IgD-negative memory B cell (primary cell): ENCODE measurements around the gene TULP1. TPM values are rescaled to one million over a fixed set of nuclear protein-coding genes. Genes with fewer than 3 reads are reported as not detected.
A peak's percentile ranks its signal among the peaks of the same experiment; 100 is the strongest.
"Not testable (repeated sequence)": the region's sequence is repeated elsewhere in the genome, so short reads cannot be mapped to it uniquely, and the experiment has no call there.

Experiments
- H3K27ac Mint-ChIP-seq, 3 donors: one replicate each; pipeline ENCODE4 v1.8.0; 2020 to 2022; ENCODE audit warnings: mild to moderate bottlenecking in 3 of 3, mixed read lengths in 3 of 3, moderate library complexity in 1 of 3
- H3K27me3 Mint-ChIP-seq: one replicate; pipeline ENCODE4 v1.8.0; 2021; ENCODE audit warnings: mixed read lengths
- H3K36me3 Mint-ChIP-seq: one replicate; pipeline ENCODE4 v1.8.0; 2020; ENCODE audit warnings: mild to moderate bottlenecking, mixed read lengths
- H3K4me1 Mint-ChIP-seq, 3 donors: one replicate each; pipeline ENCODE4 v1.8.0; 2020 to 2022; ENCODE audit warnings: mixed read lengths in 3 of 3, mild to moderate bottlenecking in 1 of 3
- H3K4me3 Mint-ChIP-seq, 4 donors: one replicate each; pipeline ENCODE4 v1.8.0; 2020 to 2022; ENCODE audit warnings: mild to moderate bottlenecking in 4 of 4, mixed read lengths in 4 of 4, moderate library complexity in 3 of 4
- H3K9me3 Mint-ChIP-seq, 3 donors: one replicate each; pipeline ENCODE4 v1.8.0; 2020 to 2021; ENCODE audit warnings: mixed read lengths in 3 of 3, mild to moderate bottlenecking in 1 of 3
- polyA plus RNA-seq: library from polyadenylated mRNA; unstranded; fragments of 300-500 nt; fragmentation: Illumina TruSeq; gene quantifications from one replicate; pipeline ENCODE4 v1.2.3, GENCODE V29; 2021

TULP1 gene
- polyA plus RNA-seq, 1 donor from 2014 or later, result not detected

DNA sequence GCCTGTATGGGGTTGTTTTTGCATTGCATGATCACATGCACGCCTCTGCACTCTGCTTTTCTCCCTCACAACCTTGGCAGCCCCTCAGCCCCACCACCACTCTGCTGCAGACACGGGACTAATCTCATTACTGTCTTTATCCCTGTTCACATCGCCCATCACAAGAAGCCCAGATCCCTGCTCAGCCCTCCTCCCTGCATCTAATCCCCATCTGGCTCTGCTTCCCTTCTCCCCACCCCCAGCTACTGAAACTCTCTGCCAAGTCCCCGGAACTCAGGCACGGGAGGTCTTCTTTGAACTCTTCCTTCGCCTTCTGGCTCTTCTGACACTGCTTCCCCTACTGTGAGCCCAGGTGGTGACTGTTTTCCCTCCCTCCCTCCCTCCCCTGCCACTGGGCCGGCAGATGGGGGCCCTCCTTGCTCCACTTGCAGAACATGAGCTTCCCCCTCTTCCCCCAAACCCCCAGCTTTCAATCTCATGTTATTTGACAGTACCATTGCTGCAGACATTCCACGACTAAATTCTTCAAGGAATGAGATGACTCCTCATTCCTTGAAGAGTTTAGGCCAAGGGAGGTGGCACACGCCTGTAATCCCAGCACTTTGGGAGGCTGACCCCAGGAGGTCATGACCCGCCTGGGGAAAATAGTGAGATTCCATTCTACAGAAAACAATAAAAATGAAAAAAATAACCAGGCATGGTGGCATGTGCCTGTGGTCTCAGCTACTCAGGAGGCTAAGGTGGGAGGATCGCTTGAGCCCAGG is 21.9 kb upstream of the TULP1 start:
- peaks cover 12% of the 10 kb centered on the region for H3K27me3 Mint-ChIP-seq
- H3K36me3 Mint-ChIP-seq, result peaks cover 3% of the 10 kb centered on the region
- peaks cover 0 to 1% (median 0%) of the 10 kb centered on the region in 3 donors for H3K4me1 Mint-ChIP-seq
- no peak overlapping the region for H3K4me3 Mint-ChIP-seq
- no peak overlapping the region for H3K27ac Mint-ChIP-seq
- H3K9me3 Mint-ChIP-seq, result no peaks in the 10 kb centered on the region

DNA sequence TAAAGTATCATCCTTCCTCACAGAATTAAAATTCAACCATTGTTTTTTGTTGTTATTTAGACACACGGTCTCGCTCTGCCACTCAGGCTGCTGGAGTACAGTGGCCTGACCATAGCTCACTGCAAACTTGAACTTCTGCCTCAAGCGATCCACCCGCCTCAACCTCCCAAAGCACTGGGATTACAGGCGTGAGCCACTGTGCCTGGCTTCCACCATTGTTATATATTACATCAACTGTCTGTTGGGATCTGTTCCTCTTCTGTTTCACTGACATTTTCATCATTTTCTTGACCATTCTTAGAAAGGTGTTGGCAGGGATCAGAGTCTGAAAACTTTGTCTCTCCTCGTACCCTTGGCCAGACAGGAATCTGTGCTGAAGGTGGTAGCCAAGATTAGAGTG is 21.3 kb upstream of the TULP1 start:
- H3K4me1 Mint-ChIP-seq, result no peaks in the 10 kb centered on the region

GRCh38 chr6:35532126-35532525 is 19.4 kb upstream of the TULP1 start:
- peaks cover 3% of the 10 kb centered on the region for H3K36me3 Mint-ChIP-seq
- peaks cover 12% of the 10 kb centered on the region for H3K27me3 Mint-ChIP-seq
- H3K9me3 Mint-ChIP-seq, result no peaks in the 10 kb centered on the region
- H3K4me1 Mint-ChIP-seq, result no peaks in the 10 kb centered on the region
- no peak overlapping the region for H3K4me3 Mint-ChIP-seq
- no peak overlapping the region for H3K27ac Mint-ChIP-seq

More for the DNA sequence above, 21.3 kb upstream of the TULP1 start:
- H3K27me3 Mint-ChIP-seq, result peaks cover 12% of the 10 kb centered on the region
- H3K27ac Mint-ChIP-seq, result no peak overlapping the region
- peaks cover 3% of the 10 kb centered on the region for H3K36me3 Mint-ChIP-seq
- H3K9me3 Mint-ChIP-seq, result no peaks in the 10 kb centered on the region
- no peak overlapping the region for H3K4me3 Mint-ChIP-seq

- no peaks in the 10 kb centered on the region for H3K36me3 Mint-ChIP-seq
- H3K27ac Mint-ChIP-seq, result no peak overlapping the region
- H3K27me3 Mint-ChIP-seq, result no peaks in the 10 kb centered on the region
- no peak overlapping the region for H3K4me3 Mint-ChIP-seq
- no peaks in the 10 kb centered on the region for H3K9me3 Mint-ChIP-seq
- H3K4me1 Mint-ChIP-seq, result peaks cover 0 to 3% (median 2%) of the 10 kb centered on the region in 3 donors
These were observed 11.8 kb upstream of the TULP1 start for GRCh38 chr6:35524380-35525020.

GRCh38 chr6:35522660-35523658 is 10.3 kb upstream of the TULP1 start:
- Mint-ChIP-seq H3K27me3 (no peaks in the 10 kb centered on the region), H3K9me3 (no peaks in the 10 kb centered on the region), H3K27ac (peak overlapping the region in 1 of 3 donors; percentile 31)

DNA sequence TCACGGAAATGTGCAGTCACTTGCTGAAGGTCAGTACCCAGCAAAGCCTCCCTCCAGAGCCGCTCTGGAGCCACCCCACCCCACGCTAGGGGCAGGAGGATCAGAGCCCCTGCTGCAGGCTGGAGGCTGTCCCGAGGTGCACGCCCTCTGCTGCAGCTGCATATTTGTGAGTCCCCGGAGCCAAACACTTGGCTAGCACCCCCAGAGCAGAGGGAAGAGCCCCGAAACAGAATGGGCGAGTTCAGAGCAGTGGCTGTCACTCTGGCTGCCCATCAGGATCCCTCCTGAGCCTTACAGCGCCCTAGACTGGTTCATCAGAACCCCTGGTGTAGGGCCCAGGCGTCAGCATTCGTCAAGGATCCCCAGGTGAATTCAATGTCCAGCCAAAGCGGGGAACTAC is 9.5 kb upstream of the TULP1 start:
- Mint-ChIP-seq H3K36me3 (no peaks in the 10 kb centered on the region), H3K9me3 (no peaks in the 10 kb centered on the region), H3K4me3 (peak overlapping the region in 2 of 4 donors; percentile 27 to 28), H3K27me3 (no peaks in the 10 kb centered on the region), H3K4me1 (peaks cover 0 to 3% (median 2%) of the 10 kb centered on the region in 3 donors), H3K27ac (no peak overlapping the region)

More at GRCh38 chr6:35522660-35523658, 10.3 kb upstream of the TULP1 start:
- H3K36me3 Mint-ChIP-seq, result no peaks in the 10 kb centered on the region
- peak overlapping the region; percentile 27 to 81 (median 37) for H3K4me3 Mint-ChIP-seq
- H3K4me1 Mint-ChIP-seq, result peaks cover 0 to 3% (median 2%) of the 10 kb centered on the region in 3 donors

DNA sequence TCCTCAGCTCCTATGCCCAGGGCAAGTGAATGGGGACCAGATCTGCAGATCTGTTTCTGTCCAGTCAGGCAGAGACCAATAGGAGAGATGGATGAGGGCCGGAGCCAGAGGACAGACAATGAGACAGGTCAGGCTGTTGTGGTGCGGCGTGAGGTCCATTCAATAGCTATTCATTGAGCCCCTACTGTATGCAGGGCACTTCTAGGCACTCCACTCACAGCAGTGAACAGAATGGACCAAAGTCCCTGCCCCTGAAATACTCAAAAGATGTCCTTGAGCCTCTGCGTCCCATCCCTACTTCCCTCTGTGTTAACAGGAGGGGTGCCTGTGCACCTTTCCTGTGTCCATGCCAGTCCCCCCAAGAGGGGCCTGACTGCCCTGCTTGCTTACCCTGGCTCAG is 8.5 kb upstream of the TULP1 start:
- H3K27ac Mint-ChIP-seq, result no peak overlapping the region
- H3K27me3 Mint-ChIP-seq, result no peaks in the 10 kb centered on the region
- H3K4me1 Mint-ChIP-seq, result peaks cover 0 to 3% (median 2%) of the 10 kb centered on the region in 3 donors
- no peak overlapping the region for H3K4me3 Mint-ChIP-seq
- no peaks in the 10 kb centered on the region for H3K36me3 Mint-ChIP-seq
- H3K9me3 Mint-ChIP-seq, result no peaks in the 10 kb centered on the region

DNA sequence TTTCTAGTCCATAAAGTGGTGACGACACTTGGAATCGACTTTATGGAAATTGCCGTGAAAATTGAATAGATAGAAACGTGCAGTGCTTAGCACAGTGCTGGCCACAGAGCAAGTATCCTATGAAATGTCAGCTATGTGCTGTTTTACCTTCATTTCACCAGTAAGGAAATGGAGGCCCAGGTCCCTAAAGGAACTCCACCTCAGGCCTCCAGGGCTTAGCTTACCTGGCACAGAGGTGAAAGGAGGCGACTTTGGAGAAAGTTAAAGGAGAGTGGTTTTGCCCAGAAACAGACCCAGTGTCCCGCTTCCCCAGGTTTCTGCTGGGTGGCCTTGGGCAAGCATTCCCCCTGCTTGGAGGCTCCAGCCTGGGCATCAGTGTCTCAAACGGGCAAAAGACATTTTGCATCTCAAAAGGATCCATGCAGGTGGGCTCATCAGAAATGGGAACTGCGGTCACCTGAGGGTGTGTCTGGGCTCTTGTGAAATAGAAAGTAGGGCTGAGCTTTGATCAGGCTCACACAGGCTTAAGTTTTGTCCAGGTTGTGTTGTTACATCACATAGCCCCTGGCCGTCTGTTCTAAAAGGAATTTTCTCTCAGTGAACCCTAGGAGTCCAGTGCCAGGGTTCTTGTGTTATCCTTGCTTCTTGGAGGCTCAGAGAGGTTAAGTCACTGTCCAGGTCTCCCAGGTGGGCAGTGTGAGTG is 6.8 kb upstream of the TULP1 start:
- Mint-ChIP-seq H3K4me1 (peaks cover 0 to 3% (median 2%) of the 10 kb centered on the region in 3 donors), H3K4me3 (no peak overlapping the region), H3K9me3 (no peaks in the 10 kb centered on the region), H3K27ac (no peak overlapping the region), H3K27me3 (no peaks in the 10 kb centered on the region), H3K36me3 (no peaks in the 10 kb centered on the region)

- Mint-ChIP-seq H3K36me3 (no peaks in the 10 kb centered on the region), H3K9me3 (no peaks in the 10 kb centered on the region), H3K4me3 (no peak overlapping the region), H3K27me3 (peaks cover 4% of the 10 kb centered on the region), H3K4me1 (peaks cover 0 to 3% (median 2%) of the 10 kb centered on the region in 3 donors), H3K27ac (no peak overlapping the region)
These were observed 6.0 kb upstream of the TULP1 start for GRCh38 chr6:35518566-35519312.

DNA sequence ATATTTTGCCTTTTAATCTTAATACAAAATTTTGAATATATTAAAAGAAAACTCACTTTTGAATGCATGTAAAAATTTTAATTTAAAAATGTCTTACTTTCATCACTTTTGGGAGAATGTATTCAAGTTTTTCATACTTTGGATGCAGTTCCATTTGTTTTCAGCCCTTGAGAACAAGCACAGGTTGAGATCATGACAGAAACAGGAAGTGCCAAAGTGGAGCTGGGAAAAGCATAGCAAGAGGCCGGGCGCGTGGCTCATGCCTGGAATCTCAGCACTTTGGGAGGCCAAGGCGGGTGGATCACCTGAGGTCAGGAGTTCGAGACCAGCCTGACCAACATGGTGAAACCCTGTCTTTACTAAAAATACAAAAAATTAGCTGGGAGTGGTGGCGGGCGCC is 5.3 kb upstream of the TULP1 start:
- not testable (repeated sequence) for H3K36me3 Mint-ChIP-seq, H3K9me3 Mint-ChIP-seq, H3K27me3 Mint-ChIP-seq, H3K27ac Mint-ChIP-seq, H3K4me3 Mint-ChIP-seq, H3K4me1 Mint-ChIP-seq

- Mint-ChIP-seq H3K36me3 (no peaks in the 10 kb centered on the region), H3K4me3 (no peak overlapping the region), H3K4me1 (no peaks in the 10 kb centered on the region), H3K27me3 (peaks cover 5% of the 10 kb centered on the region), H3K9me3 (no peaks in the 10 kb centered on the region), H3K27ac (no peak overlapping the region)
These were observed 4.0 kb upstream of the TULP1 start for GRCh38 chr6:35516712-35517111.

DNA sequence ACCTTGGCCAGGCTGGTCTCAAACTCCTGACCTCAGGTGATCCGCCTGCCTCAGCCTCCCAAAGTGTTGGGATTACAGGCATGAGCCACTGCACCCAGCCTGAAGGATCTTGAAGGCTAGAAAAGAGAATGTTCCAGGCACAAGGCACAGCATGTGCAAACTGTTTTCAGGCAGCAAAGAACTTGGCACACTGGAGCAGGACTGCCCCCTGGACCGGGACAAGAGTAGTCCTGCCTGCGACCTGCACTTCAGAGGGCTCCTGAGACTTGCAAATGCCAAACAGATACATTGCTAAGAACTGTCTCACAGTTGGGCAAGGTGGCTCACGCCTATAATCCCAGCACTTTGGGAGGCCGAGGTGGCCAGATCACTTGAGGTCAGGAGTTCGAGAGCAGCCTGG is 3.2 kb upstream of the TULP1 start:
- not testable (repeated sequence) for H3K4me3 Mint-ChIP-seq, H3K9me3 Mint-ChIP-seq, H3K27me3 Mint-ChIP-seq, H3K27ac Mint-ChIP-seq, H3K36me3 Mint-ChIP-seq, H3K4me1 Mint-ChIP-seq

DNA sequence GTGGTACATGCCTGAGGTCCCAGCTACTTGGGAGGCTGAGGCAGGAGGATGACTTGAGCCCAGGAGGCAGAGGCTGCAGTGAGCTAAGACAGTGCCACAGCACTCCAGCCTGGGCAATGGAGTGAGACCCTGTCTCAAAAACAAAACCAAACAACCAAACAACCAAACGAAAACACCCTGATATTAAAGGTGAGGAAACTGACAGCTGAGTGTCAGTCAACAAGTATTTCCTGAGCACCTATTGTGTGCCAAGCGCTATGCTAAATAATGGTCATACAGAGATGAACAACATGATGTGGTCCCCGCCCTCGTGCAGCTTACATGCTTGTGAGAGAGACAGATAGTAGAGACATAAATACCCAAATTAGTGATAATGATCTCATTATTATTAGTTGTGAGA is 1.9 kb upstream of the TULP1 start:
- Mint-ChIP-seq H3K27me3 (peaks cover 15% of the 10 kb centered on the region), H3K36me3 (no peaks in the 10 kb centered on the region), H3K4me1 (no peaks in the 10 kb centered on the region), H3K4me3 (no peak overlapping the region), H3K9me3 (no peaks in the 10 kb centered on the region), H3K27ac (no peak overlapping the region)

DNA sequence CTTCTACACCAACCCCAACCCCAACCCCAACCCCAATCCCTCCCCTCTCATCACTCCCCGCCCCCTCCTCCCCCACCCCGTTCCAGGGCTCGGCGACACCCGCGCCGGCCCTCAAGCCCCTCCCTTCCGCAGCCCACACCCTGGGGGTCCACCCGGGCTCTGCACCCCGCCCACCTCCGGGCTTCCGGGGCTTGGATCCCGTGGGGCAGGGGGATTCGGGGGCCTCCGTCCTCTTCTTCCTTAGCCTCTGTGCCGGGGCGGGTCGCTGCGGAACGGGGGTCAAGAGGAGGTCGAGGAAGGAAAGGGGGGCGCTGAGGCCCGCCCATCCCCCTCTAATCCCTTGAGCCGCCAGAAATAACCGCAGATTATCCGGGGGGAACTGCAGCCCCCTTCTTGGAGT is 690 bp downstream of the TULP1 start:
- Mint-ChIP-seq H3K4me1 (no peaks in the 10 kb centered on the region), H3K4me3 (peak overlapping the region in 1 of 4 donors; percentile 45), H3K27ac (no peak overlapping the region), H3K27me3 (peaks cover 19% of the 10 kb centered on the region), H3K36me3 (no peaks in the 10 kb centered on the region), H3K9me3 (no peaks in the 10 kb centered on the region)
